ENCODE data around the gene PCNX2. TPM values are rescaled to one million over a fixed set of nuclear protein-coding genes. Genes with fewer than 3 reads are reported as not detected.

PCNX2 gene
- total and polyA plus RNA-seq, 10 of the 15 experiments (the other 5 are each of a cell fraction or from before 2014, with no cell fraction given): 2.1 to 16.4 (median 8.1) TPM

- TF ChIP-seq, protein P1, sequence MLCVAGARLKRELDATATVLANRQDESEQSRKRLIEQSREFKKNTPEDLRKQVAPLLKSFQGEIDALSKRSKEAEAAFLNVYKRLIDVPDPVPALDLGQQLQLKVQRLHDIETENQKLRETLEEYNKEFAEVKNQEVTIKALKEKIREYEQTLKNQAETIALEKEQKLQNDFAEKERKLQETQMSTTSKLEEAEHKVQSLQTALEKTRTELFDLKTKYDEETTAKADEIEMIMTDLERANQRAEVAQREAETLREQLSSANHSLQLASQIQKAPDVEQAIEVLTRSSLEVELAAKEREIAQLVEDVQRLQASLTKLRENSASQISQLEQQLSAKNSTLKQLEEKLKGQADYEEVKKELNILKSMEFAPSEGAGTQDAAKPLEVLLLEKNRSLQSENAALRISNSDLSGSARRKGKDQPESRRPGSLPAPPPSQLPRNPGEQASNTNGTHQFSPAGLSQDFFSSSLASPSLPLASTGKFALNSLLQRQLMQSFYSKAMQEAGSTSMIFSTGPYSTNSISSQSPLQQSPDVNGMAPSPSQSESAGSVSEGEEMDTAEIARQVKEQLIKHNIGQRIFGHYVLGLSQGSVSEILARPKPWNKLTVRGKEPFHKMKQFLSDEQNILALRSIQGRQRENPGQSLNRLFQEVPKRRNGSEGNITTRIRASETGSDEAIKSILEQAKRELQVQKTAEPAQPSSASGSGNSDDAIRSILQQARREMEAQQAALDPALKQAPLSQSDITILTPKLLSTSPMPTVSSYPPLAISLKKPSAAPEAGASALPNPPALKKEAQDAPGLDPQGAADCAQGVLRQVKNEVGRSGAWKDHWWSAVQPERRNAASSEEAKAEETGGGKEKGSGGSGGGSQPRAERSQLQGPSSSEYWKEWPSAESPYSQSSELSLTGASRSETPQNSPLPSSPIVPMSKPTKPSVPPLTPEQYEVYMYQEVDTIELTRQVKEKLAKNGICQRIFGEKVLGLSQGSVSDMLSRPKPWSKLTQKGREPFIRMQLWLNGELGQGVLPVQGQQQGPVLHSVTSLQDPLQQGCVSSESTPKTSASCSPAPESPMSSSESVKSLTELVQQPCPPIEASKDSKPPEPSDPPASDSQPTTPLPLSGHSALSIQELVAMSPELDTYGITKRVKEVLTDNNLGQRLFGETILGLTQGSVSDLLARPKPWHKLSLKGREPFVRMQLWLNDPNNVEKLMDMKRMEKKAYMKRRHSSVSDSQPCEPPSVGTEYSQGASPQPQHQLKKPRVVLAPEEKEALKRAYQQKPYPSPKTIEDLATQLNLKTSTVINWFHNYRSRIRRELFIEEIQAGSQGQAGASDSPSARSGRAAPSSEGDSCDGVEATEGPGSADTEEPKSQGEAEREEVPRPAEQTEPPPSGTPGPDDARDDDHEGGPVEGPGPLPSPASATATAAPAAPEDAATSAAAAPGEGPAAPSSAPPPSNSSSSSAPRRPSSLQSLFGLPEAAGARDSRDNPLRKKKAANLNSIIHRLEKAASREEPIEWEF (IDR thresholded peaks at IDR 0.05; ENCODE audit: insufficient replicate concordance, low read depth, low read length): no peak
- TF ChIP-seq SP1 (IDR thresholded peaks at IDR 0.05; ENCODE audit: low read depth, low read length) (no peak), RCOR1 (conservative IDR thresholded peaks at IDR 0.05; ENCODE audit: low read depth, low read length) (no peak), DPF2 (IDR thresholded peaks at IDR 0.05) (no peak), EGR1 (IDR thresholded peaks at IDR 0.05; ENCODE audit: borderline replicate concordance in 1 of 2, low read depth in 2 of 2, low read length in 2 of 2) (no peak), POLR2AphosphoS2 (IDR thresholded peaks at IDR 0.05; ENCODE audit: low read depth, low read length) (no peak)
Observed at GRCh38 chr1:232999956-233000625, 295.4 kb downstream of the PCNX2 start (continued).

DNA sequence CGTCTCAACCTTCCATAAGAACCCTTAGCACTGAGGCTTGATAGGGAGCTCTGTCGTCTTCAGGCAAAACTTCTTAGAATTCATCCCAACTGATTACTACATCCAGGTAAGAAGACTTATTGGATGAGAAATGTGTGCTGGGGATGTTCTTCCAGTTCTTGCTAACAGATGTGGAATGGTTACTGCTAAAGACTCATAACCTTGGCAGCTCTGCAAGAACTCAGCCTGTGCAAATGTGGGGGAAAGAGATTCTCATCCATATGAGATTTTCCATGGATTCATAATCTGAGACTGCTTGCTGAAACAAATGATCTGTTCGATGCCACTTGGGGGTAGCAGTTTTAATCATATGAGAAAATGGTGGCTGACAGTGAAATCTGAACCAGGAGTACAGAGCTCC, 296.9 kb downstream of the PCNX2 start:
- intact Hi-C loops (cut with micrococcal nuclease; ENCODE audit: unreplicated experiment) (no loop called here), in situ Hi-C loops (cut with MboI) (no loop called here)
- Histone ChIP-seq H3K4me2 (ENCODE audit: control insufficient read depth, insufficient read depth) (no peak overlapping the region), H3K79me2 (ENCODE audit: control insufficient read depth, insufficient read depth, low read length) (no peaks in the 10 kb centered on the region), H4K20me1 (ENCODE audit: control insufficient read depth, insufficient read depth) (no peaks in the 10 kb centered on the region), H3K4me1 (ENCODE audit: control insufficient read depth, insufficient read depth, low read length) (no peaks in the 10 kb centered on the region), H3K9ac (ENCODE audit: control insufficient read depth, insufficient read depth, low read length) (no peak overlapping the region), H3K27ac (ENCODE audit: control insufficient read depth, insufficient read depth) (no peak overlapping the region), H3K4me3 (no peak overlapping the region), H2AFZ (ENCODE audit: control insufficient read depth, low read depth, low read length) (no peak overlapping the region), H3K27me3 (replicated peaks in 1 of 2; ENCODE audit: control insufficient read depth in 2 of 2, insufficient read depth in 2 of 2, low read length in 1 of 2) (no peaks in the 10 kb centered on the region), H3K36me3 (ENCODE audit: control insufficient read depth in 2 of 2, insufficient read depth in 2 of 2, low read length in 1 of 2) (no peaks in the 10 kb centered on the region), H3K9me3 (replicated peaks; ENCODE audit: control insufficient read depth, insufficient read depth, low read length) (no peaks in the 10 kb centered on the region; the same call in 2 of the 3 replicates)
- FAIRE-seq: no peak
- DNase-seq (ENCODE audit: low read depth, low spot score): no peak
- ChIA-PET SMC1A (ENCODE audit: uncharacterized antibody, unreplicated experiment) (interaction anchor here (1.2 kb wide), 1 partner anchor 25 kb away, joined by 3 read pairs; no protein-coding TSS in a partner anchor), RAD21 (ENCODE audit: unreplicated experiment) (no interaction called here), CTCF (no interaction called here), POLR2A (no interaction called here)
- 60% methylated on average over 3 of the region's 3 CpGs for WGBS (ENCODE audit: insufficient coverage, insufficient replicate concordance, low lambda C conversion rate, missing lambda C conversion rate)
- ATAC-seq: no peak
- BruUV-seq (replicated peaks): no TSS peak
- TF ChIP-seq SUZ12 (IDR thresholded peaks at IDR 0.05; ENCODE audit: unreplicated experiment) (no peak), LARP7 (IDR thresholded peaks at IDR 0.05) (no peak), PAX5 (IDR thresholded peaks at IDR 0.05; ENCODE audit: borderline replicate concordance, low read depth, low read length) (no peak), POU2F2 (IDR thresholded peaks at IDR 0.05; ENCODE audit: borderline replicate concordance, low read depth, low read length) (no peak), BMI1 (IDR thresholded peaks at IDR 0.05; ENCODE audit: borderline replicate concordance) (no peak), GABPA (IDR thresholded peaks at IDR 0.05; ENCODE audit: low read depth) (no peak), HDAC2 (IDR thresholded peaks at IDR 0.05) (no peak), POLR2AphosphoS2 (IDR thresholded peaks at IDR 0.05; ENCODE audit: low read depth, low read length) (no peak), EP300 (IDR thresholded peaks at IDR 0.05; ENCODE audit: borderline replicate concordance in 1 of 2, control insufficient read depth in 1 of 2, low read depth in 2 of 2, low read length in 2 of 2) (no peak)
- TF ChIP-seq, protein P2, sequence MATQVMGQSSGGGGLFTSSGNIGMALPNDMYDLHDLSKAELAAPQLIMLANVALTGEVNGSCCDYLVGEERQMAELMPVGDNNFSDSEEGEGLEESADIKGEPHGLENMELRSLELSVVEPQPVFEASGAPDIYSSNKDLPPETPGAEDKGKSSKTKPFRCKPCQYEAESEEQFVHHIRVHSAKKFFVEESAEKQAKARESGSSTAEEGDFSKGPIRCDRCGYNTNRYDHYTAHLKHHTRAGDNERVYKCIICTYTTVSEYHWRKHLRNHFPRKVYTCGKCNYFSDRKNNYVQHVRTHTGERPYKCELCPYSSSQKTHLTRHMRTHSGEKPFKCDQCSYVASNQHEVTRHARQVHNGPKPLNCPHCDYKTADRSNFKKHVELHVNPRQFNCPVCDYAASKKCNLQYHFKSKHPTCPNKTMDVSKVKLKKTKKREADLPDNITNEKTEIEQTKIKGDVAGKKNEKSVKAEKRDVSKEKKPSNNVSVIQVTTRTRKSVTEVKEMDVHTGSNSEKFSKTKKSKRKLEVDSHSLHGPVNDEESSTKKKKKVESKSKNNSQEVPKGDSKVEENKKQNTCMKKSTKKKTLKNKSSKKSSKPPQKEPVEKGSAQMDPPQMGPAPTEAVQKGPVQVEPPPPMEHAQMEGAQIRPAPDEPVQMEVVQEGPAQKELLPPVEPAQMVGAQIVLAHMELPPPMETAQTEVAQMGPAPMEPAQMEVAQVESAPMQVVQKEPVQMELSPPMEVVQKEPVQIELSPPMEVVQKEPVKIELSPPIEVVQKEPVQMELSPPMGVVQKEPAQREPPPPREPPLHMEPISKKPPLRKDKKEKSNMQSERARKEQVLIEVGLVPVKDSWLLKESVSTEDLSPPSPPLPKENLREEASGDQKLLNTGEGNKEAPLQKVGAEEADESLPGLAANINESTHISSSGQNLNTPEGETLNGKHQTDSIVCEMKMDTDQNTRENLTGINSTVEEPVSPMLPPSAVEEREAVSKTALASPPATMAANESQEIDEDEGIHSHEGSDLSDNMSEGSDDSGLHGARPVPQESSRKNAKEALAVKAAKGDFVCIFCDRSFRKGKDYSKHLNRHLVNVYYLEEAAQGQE (IDR thresholded peaks at IDR 0.05; ENCODE audit: low read depth, low read length): no peak

All from GM12878 (cell line).